MM.1S (cell line): Measurements from ENCODE around the gene GPX4.

ENCODE experiments used
- DNase-seq: peaks from one replicate; pipeline ENCODE4 v3.0.0-alpha.2; 2015
- H2AFZ ChIP-seq: fragments of 300-600 bp; sonication (generic); 2 replicates; pipeline ENCODE4 v1.6.0; 2016; ENCODE audit warnings: antibody characterized with exemption, low read length
- H3F3A ChIP-seq: fragments of 300-600 bp; sonication (generic); 2 replicates; pipeline ENCODE4 v1.6.1; 2016; ENCODE audit warnings: mild to moderate bottlenecking, antibody characterized with exemption, low read length, moderate library complexity, mixed read lengths; ENCODE audit not compliant: insufficient read depth
- H3K27ac ChIP-seq: fragments of 300-600 bp; sonication (generic); 2 replicates; pipeline ENCODE4 v1.5.1; 2016; ENCODE audit warnings: mild to moderate bottlenecking, low read length
- H3K27me3 ChIP-seq: fragments of 300-600 bp; sonication (generic); replicated peaks from 2 replicates; pipeline ENCODE4 v1.6.0; 2016; ENCODE audit warnings: low read length; ENCODE audit not compliant: insufficient read depth
- H3K36me3 ChIP-seq: fragments of 300-600 bp; sonication (generic); replicated peaks from 2 replicates; pipeline ENCODE4 v1.6.1; 2016; ENCODE audit warnings: mild to moderate bottlenecking, low read length, mixed read lengths; ENCODE audit not compliant: insufficient read depth
- H3K4me1 ChIP-seq: fragments of 300-600 bp; sonication (generic); 2 replicates; pipeline ENCODE4 v1.6.1; 2016; ENCODE audit warnings: low read length, mixed read lengths
- H3K4me2 ChIP-seq: fragments of 300-600 bp; sonication (generic); 2 replicates; pipeline ENCODE4 v1.6.0; 2016; ENCODE audit warnings: low read depth, low read length
- H3K4me3 ChIP-seq: fragments of 300-600 bp; sonication (generic); 2 replicates; pipeline ENCODE4 v1.5.1; 2016; ENCODE audit warnings: low read length, mixed read lengths
- H3K79me2 ChIP-seq: fragments of 300-600 bp; sonication (generic); 2 replicates; pipeline ENCODE4 v1.6.1; 2016; ENCODE audit warnings: mixed run types, low read length, mixed read lengths
- H3K9ac ChIP-seq: fragments of 300-600 bp; sonication (generic); 2 replicates; pipeline ENCODE4 v1.6.1; 2016; ENCODE audit warnings: low read length, mixed read lengths
- H3K9me2 ChIP-seq: fragments of 300-600 bp; sonication (generic); replicated peaks from 2 replicates; pipeline ENCODE4 v1.6.1; 2016; ENCODE audit warnings: mild to moderate bottlenecking, low read length, mixed read lengths; ENCODE audit not compliant: insufficient read depth
- H3K9me3 ChIP-seq: fragments of 300-600 bp; sonication (generic); replicated peaks from 2 replicates; pipeline ENCODE4 v1.6.1; 2016; ENCODE audit warnings: mild to moderate bottlenecking, low read length, mixed read lengths; ENCODE audit not compliant: insufficient read depth
- H4K20me1 ChIP-seq: fragments of 300-600 bp; sonication (generic); 2 replicates; pipeline ENCODE4 v1.6.1; 2016; ENCODE audit warnings: mild to moderate bottlenecking, low read length, moderate library complexity, mixed read lengths; ENCODE audit not compliant: insufficient read depth
- CTCF ChIP-seq: fragments of 300-600 bp; sonication (generic); IDR thresholded peaks from 2 replicates; pipeline ENCODE4 v1.5.1; 2016; ENCODE audit warnings: antibody characterized with exemption, low read length, mixed read lengths
- EZH2 ChIP-seq: fragments of 300-600 bp; sonication (generic); optimal IDR thresholded peaks from 2 replicates; pipeline ENCODE3; 2017; ENCODE audit warnings: low read depth, mild to moderate bottlenecking, antibody characterized with exemption, low read length, mixed read lengths
- EZH2phosphoT487 ChIP-seq: fragments of 300-600 bp; sonication (generic); IDR thresholded peaks from 2 replicates; pipeline ENCODE4 v1.6.1; 2018; ENCODE audit warnings: antibody characterized with exemption, low read length

GPX4 gene

DNA sequence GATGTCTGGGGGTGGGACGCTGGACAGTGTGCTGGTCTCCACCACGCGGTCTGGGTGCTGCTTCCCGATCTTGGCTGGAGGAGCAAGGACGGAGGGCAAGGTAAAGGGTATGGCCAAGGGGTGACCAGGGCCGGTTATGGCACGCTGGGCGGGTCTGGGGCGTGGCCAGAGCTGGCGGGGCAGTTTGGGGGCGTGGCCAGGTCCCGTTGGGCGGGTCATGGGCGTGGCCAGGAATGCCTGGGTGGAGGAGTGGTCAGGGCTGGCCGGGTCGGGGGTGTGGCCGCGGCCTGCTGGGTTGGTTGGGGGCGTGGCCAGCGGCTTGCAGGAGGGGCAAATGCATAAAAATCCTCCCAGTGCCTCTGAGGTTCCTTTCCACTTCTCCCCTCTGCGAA, 19.2 kb downstream of the GPX4 start:
- Histone ChIP-seq H3K4me1 (no peaks in the 10 kb centered on the region), H3K9ac (no peak overlapping the region), H2AFZ (no peak overlapping the region), H3F3A (no peaks in the 10 kb centered on the region), H3K79me2 (peaks cover 27% of the 10 kb centered on the region), H4K20me1 (no peaks in the 10 kb centered on the region), H3K9me3 (no peaks in the 10 kb centered on the region), H3K9me2 (no peaks in the 10 kb centered on the region), H3K4me2 (no peak overlapping the region), H3K27me3 (no peaks in the 10 kb centered on the region), H3K36me3 (peaks cover 12% of the 10 kb centered on the region), H3K4me3 (no peak overlapping the region), H3K27ac (no peak overlapping the region)
- DNase-seq = no peak
- TF ChIP-seq EZH2 (no peak), EZH2phosphoT487 (no peak), CTCF (no peak)

- Histone ChIP-seq H3K4me1 (no peaks in the 10 kb centered on the region), H4K20me1 (no peaks in the 10 kb centered on the region), H3K27me3 (no peaks in the 10 kb centered on the region), H2AFZ (no peak overlapping the region), H3K4me3 (no peak overlapping the region), H3K9me3 (no peaks in the 10 kb centered on the region), H3K27ac (no peak overlapping the region), H3K36me3 (peaks cover 12% of the 10 kb centered on the region), H3K79me2 (peaks cover 30% of the 10 kb centered on the region), H3F3A (no peaks in the 10 kb centered on the region), H3K4me2 (no peak overlapping the region), H3K9ac (no peak overlapping the region), H3K9me2 (no peaks in the 10 kb centered on the region)
- DNase-seq = no peak
- TF ChIP-seq EZH2phosphoT487 = no peak
- no peak for TF ChIP-seq CTCF
- no peak for TF ChIP-seq EZH2
Measured at GRCh38 chr19:1123381-1123780, 19.6 kb downstream of the GPX4 start.

- no peaks in the 10 kb centered on the region for H3F3A ChIP-seq
- DNase-seq = no peak
- H3K27me3 ChIP-seq = no peaks in the 10 kb centered on the region
- H2AFZ ChIP-seq = no peak overlapping the region
- no peak overlapping the region for H3K27ac ChIP-seq
- peaks cover 12% of the 10 kb centered on the region for H3K36me3 ChIP-seq
- no peaks in the 10 kb centered on the region for H3K9me3 ChIP-seq
- no peaks in the 10 kb centered on the region for H4K20me1 ChIP-seq
- H3K4me3 ChIP-seq = no peak overlapping the region
- no peaks in the 10 kb centered on the region for H3K9me2 ChIP-seq
- peaks cover 30% of the 10 kb centered on the region for H3K79me2 ChIP-seq
- no peak overlapping the region for H3K9ac ChIP-seq
- no peak overlapping the region for H3K4me2 ChIP-seq
- TF ChIP-seq EZH2phosphoT487 = no peak
- no peak for TF ChIP-seq CTCF
- TF ChIP-seq EZH2 = no peak
- no peaks in the 10 kb centered on the region for H3K4me1 ChIP-seq
Measured at GRCh38 chr19:1123885-1124677, 20.3 kb downstream of the GPX4 start.
